K562 (cell line): ENCODE results near the gene HTT-AS. TPM values are rescaled to one million over a fixed set of nuclear protein-coding genes. Genes with fewer than 3 reads are reported as not detected.

Experiments
- ATAC-seq: fragments of 200-7000 bp; cut with Tn5 transposase; 3 replicates; pipeline ENCODE4 v1.9.1; 2020; ENCODE audit warnings: moderate library complexity
- BruUV-seq: library from RNA; stranded (reverse); fragments of 400-500 nt; replicated peaks from 2 replicates; lab custom pipeline; 2021; lab: Mats Ljungman, UMichigan
- CTCF ChIA-PET: fragments of 300-600 bp; formaldehyde crosslinking; extraction: SDS; loops from one replicate; lab custom pipeline; 2021; ENCODE audit warnings: low intra/inter-chr PET ratio; lab: Yijun Ruan, JAX
- POLR2A ChIA-PET: fragments of 300-600, 350-650 bp; sonication (Branson Sonifier 250); formaldehyde crosslinking; extraction: SDS; loops from one replicate; lab custom pipeline; 2021; ENCODE audit warnings: antibody characterized with exemption, inconsistent platforms; lab: Yijun Ruan, JAX
- DNase-seq, 4 experiments: peaks; one replicate each; pipeline versions ENCODE4 v3.0.0 to v3.0.0-alpha.2; 2011 to 2018; ENCODE audit warnings: low spot score in 3 of 4, mixed read lengths in 3 of 4; ENCODE audit errors: extremely low read depth in 1 of 4
- FAIRE-seq: peaks from 2 replicates; lab custom pipeline; 2011; peaks lifted over from hg19 to GRCh38; lab: Jason Lieb, UNC
- H2AFZ ChIP-seq: 2 replicates; pipeline ENCODE4 v1.6.0; 2011; ENCODE audit warnings: low read depth, low read length, control low read depth, inconsistent platforms
- H3K27ac ChIP-seq: fragments of 200-600 bp; 3 replicates; pipeline ENCODE4 v1.8.0; 2011; ENCODE audit warnings: low read depth, mild to moderate bottlenecking, control low read depth, inconsistent platforms, low read length, moderate library complexity, mixed read lengths; ENCODE audit errors: extremely low read depth
- H3K27me3 ChIP-seq, 2 experiments: fragments of 300-600 bp in 1 of 2; 2 replicates in 1 of 2; 3 replicates in 1 of 2; pipeline versions ENCODE4 v1.6.0 to v1.8.0; 2011; ENCODE audit warnings: inconsistent platforms in 2 of 2, low read length in 2 of 2, mild to moderate bottlenecking in 1 of 2, mixed read lengths in 1 of 2, moderate library complexity in 1 of 2; ENCODE audit not compliant: control insufficient read depth in 2 of 2, insufficient read depth in 2 of 2
- H3K36me3 ChIP-seq: fragments of 300-600 bp; 3 replicates; pipeline ENCODE4 v1.8.0; 2011; ENCODE audit warnings: mild to moderate bottlenecking, low read length, inconsistent platforms; ENCODE audit not compliant: control insufficient read depth, insufficient read depth
- H3K4me1 ChIP-seq, 2 experiments: fragments of 200-600 bp in 1 of 2; replicated peaks in 1 of 2; 2 replicates in 1 of 2; 3 replicates in 1 of 2; pipeline versions ENCODE4 v1.5.1 to v1.8.0; 2011; ENCODE audit warnings: inconsistent platforms in 2 of 2, low read length in 2 of 2, mild to moderate bottlenecking in 1 of 2, mixed read lengths in 1 of 2, moderate library complexity in 1 of 2; ENCODE audit not compliant: control insufficient read depth in 2 of 2, insufficient read depth in 2 of 2
- H3K4me2 ChIP-seq: 2 replicates; pipeline ENCODE4 v1.6.1; 2011; ENCODE audit warnings: low read length, control low read depth, inconsistent platforms, mixed read lengths; ENCODE audit not compliant: insufficient read depth
- H3K4me3 ChIP-seq: fragments of 200-600 bp; sonication (generic), shearing (Covaris generic); 2 replicates; pipeline ENCODE4 v1.5.1; 2016; ENCODE audit warnings: control low read depth, inconsistent platforms
- H3K79me2 ChIP-seq: fragments of 200-600 bp; 3 replicates; pipeline ENCODE4 v1.8.0; 2011; ENCODE audit warnings: low read length, inconsistent platforms; ENCODE audit not compliant: control insufficient read depth, insufficient read depth
- H3K9ac ChIP-seq, 2 experiments: 2 replicates each; pipeline versions ENCODE4 v1.6.0 to v1.6.1; 2011; ENCODE audit warnings: low read depth in 2 of 2, low read length in 2 of 2, control low read depth in 1 of 2, inconsistent platforms in 1 of 2, mild to moderate bottlenecking in 1 of 2, mixed read lengths in 1 of 2; ENCODE audit not compliant: insufficient read depth in 1 of 2
- H3K9me1 ChIP-seq: one replicate; pipeline ENCODE4 v1.6.0; 2011; ENCODE audit warnings: inconsistent platforms, mild to moderate bottlenecking, low read length, moderate library complexity; ENCODE audit not compliant: control insufficient read depth, insufficient read depth
- H3K9me3 ChIP-seq: replicated peaks from 2 replicates; pipeline ENCODE4 v1.5.1; 2011; ENCODE audit warnings: low read depth, low read length, inconsistent platforms; ENCODE audit not compliant: control insufficient read depth, insufficient read depth
- H4K20me1 ChIP-seq: replicated peaks from 2 replicates; pipeline ENCODE4 v1.6.1; 2011; ENCODE audit warnings: low read length, inconsistent platforms, mixed read lengths; ENCODE audit not compliant: control insufficient read depth, insufficient read depth
- KDM4B ChIP-seq, 2 experiments: fragments of 450-650 bp in 1 of 2; sonication (generic) in 1 of 2; IDR thresholded peaks; 2 replicates each; pipeline ENCODE4 v1.6.1; 2016 to 2017; ENCODE audit warnings: borderline replicate concordance in 2 of 2, antibody characterized with exemption in 1 of 2, low read depth in 1 of 2, mild to moderate bottlenecking in 1 of 2
- MAFG ChIP-seq: fragments of 450-650 bp; conservative IDR thresholded peaks from 2 replicates; pipeline ENCODE4 v1.6.1; 2016; ENCODE audit warnings: missing genetic modification characterization, missing compliant biosample characterization
- RBM25 ChIP-seq: fragments of 200-400 bp; formaldehyde crosslinking; IDR thresholded peaks from 2 replicates; pipeline ENCODE4 v1.6.1; 2018; ENCODE audit warnings: low read length, low read depth, moderate library complexity; ENCODE audit not compliant: severe bottlenecking
- ZNF699 ChIP-seq: fragments of 250-450 bp; sonication (Bioruptor Pico); IDR thresholded peaks from 2 replicates; pipeline ENCODE4 v1.8.0; 2021; ENCODE audit warnings: mild to moderate bottlenecking, moderate library complexity; ENCODE audit not compliant: insufficient replicate concordance
- WGBS: fragments of 100-300 bp; shearing (Covaris generic); methylation state at CpG from one replicate; pipeline ENCODE4 v1.1.6; 2016; ENCODE audit warnings: low coverage, mixed read lengths; ENCODE audit not compliant: insufficient coverage; ENCODE audit errors: missing lambda C conversion rate; 5-methylcytosine and 5-hydroxymethylcytosine counted together
- in situ Hi-C: fragments of 300-500 bp; cut with MboI; formaldehyde crosslinking; loops from 4 replicates; pipeline ENCODE4 v1.15.0; 2018; ENCODE audit warnings: inconsistent platforms, mixed read lengths
- intact Hi-C: fragments of 100-400 bp; cut with micrococcal nuclease; formaldehyde crosslinking; loops from 2 replicates; pipeline ENCODE4 v1.14.2; 2022
- polyA plus RNA-seq, 8 experiments: library from polyadenylated mRNA; depleted of rRNA in 4 of 8; stranded (reverse) in 5 of 8; unstranded in 3 of 8; fragments of >200 nt; fragmentation: Nextera tagmentation in 2 of 8; fragmentation: Illumina TruSeq in 1 of 8; extraction: Ambion mirVana in 2 of 8; extraction: Trizol in 1 of 8; gene quantifications; 2 replicates each; pipeline versions ENCODE4 v1.2.1 to v1.2.3, GENCODE V29; 2011 to 2014; ENCODE audit warnings: inconsistent platforms in 1 of 8, missing spikeins in 1 of 8
- total RNA-seq, 7 experiments: library from RNA; depleted of rRNA in 6 of 7; stranded (reverse); fragments of >200 nt in 6 of 7; fragmentation: Illumina TruSeq in 2 of 7; extraction: Trizol in 2 of 7; gene quantifications; 2 replicates each; pipeline versions ENCODE4 v1.2.1 to v1.2.3, GENCODE V29; 2011 to 2021; ENCODE audit warnings: low replicate concordance in 1 of 7
- TF ChIP-seq, protein P1 (sequence below): sonication (generic); formaldehyde crosslinking; IDR thresholded peaks from 2 replicates; pipeline ENCODE4 v1.5.0; 2020; ENCODE audit warnings: missing genetic modification reagents
- TF ChIP-seq, protein P2 (sequence below): fragments of 250-450 bp; sonication (Bioruptor Pico); IDR thresholded peaks from 2 replicates; pipeline ENCODE4 v1.5.0; 2021; ENCODE audit warnings: mild to moderate bottlenecking, borderline replicate concordance
- TF ChIP-seq, protein P3 (sequence below): fragments of 450-650 bp; IDR thresholded peaks from one replicate; pipeline ENCODE4 v1.6.1; 2018; ENCODE audit warnings: mild to moderate bottlenecking, moderate library complexity; ENCODE audit not compliant: partially characterized antibody

Gene HTT-AS
- total and polyA plus RNA-seq, 9 of the 15 experiments (the other 6 are each of a cell fraction or from before 2014, with no cell fraction given): not detected

DNA sequence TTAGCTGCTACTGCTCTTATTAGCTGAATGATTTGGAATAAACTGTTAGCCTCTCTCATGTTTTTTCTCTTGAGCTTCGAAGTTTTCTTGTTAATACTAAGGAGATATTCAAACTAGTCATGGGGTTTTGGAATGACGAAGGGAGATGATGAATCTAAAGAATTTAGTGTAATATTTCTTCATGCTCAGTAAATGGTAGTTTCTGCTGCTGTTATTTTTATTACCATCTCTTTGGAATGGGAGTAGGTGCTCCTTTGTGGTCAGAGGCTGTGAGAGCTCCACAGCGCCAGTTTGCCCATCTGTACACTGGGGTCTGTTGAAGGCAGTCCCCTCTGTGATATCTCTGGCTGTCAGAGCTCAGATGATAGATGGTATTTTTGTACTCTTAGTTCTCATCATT is 33.9 kb upstream of the HTT-AS start:
- BruUV-seq: no TSS peak
- in situ Hi-C loops (loop anchor here (5.0 kb wide), 1 partner anchor 334 kb away; the partner anchor contains the start of gene HGFAC), intact Hi-C loops (loop anchor here (10.0 kb wide), 1 partner anchor 217 kb away; no protein-coding TSS in a partner anchor)
- ATAC-seq: no peak
- Histone ChIP-seq H3K36me3 (peaks cover 52% of the 10 kb centered on the region), H4K20me1 (no peaks in the 10 kb centered on the region), H3K4me2 (no peak overlapping the region), H3K4me1 (no peaks in the 10 kb centered on the region; a peak in 1 of 5 replicates), H3K4me3 (no peak overlapping the region), H3K79me2 (no peaks in the 10 kb centered on the region), H3K9me1 (no peaks in the 10 kb centered on the region), H3K27ac (no peak overlapping the region), H2AFZ (no peak overlapping the region), H3K27me3 (no peaks in the 10 kb centered on the region), H3K9me3 (no peaks in the 10 kb centered on the region), H3K9ac (no peak overlapping the region)
- 86% methylated on average over 3 of the region's 3 CpGs for WGBS
- ChIA-PET POLR2A (interaction anchor here (1.0 kb wide), 1 partner anchor 335 kb away, joined by 4 read pairs; no protein-coding TSS in a partner anchor), CTCF (interaction anchor here (2.4 kb wide), 1 partner anchor 335 kb away, joined by 13 read pairs; no protein-coding TSS in a partner anchor)
- TF ChIP-seq, protein P1, sequence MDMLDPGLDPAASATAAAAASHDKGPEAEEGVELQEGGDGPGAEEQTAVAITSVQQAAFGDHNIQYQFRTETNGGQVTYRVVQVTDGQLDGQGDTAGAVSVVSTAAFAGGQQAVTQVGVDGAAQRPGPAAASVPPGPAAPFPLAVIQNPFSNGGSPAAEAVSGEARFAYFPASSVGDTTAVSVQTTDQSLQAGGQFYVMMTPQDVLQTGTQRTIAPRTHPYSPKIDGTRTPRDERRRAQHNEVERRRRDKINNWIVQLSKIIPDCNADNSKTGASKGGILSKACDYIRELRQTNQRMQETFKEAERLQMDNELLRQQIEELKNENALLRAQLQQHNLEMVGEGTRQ (CRISPR knock-in tag): no peak
- TF ChIP-seq, protein P2, sequence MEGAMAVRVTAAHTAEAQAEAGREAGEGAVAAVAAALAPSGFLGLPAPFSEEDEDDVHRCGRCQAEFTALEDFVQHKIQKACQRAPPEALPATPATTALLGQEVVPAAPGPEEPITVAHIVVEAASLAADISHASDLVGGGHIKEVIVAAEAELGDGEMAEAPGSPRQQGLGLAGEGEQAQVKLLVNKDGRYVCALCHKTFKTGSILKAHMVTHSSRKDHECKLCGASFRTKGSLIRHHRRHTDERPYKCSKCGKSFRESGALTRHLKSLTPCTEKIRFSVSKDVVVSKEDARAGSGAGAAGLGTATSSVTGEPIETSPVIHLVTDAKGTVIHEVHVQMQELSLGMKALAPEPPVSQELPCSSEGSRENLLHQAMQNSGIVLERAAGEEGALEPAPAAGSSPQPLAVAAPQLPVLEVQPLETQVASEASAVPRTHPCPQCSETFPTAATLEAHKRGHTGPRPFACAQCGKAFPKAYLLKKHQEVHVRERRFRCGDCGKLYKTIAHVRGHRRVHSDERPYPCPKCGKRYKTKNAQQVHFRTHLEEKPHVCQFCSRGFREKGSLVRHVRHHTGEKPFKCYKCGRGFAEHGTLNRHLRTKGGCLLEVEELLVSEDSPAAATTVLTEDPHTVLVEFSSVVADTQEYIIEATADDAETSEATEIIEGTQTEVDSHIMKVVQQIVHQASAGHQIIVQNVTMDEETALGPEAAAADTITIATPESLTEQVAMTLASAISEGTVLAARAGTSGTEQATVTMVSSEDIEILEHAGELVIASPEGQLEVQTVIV (CRISPR knock-in tag): no peak
- TF ChIP-seq RBM25 (no peak), KDM4B (IDR thresholded peaks at IDR 0.05; ENCODE audit: borderline replicate concordance in 2 of 2, low read depth in 1 of 2) (no peak), MAFG (tag) (no peak), ZNF699 (CRISPR knock-in tag) (no peak)
- TF ChIP-seq, protein P3, sequence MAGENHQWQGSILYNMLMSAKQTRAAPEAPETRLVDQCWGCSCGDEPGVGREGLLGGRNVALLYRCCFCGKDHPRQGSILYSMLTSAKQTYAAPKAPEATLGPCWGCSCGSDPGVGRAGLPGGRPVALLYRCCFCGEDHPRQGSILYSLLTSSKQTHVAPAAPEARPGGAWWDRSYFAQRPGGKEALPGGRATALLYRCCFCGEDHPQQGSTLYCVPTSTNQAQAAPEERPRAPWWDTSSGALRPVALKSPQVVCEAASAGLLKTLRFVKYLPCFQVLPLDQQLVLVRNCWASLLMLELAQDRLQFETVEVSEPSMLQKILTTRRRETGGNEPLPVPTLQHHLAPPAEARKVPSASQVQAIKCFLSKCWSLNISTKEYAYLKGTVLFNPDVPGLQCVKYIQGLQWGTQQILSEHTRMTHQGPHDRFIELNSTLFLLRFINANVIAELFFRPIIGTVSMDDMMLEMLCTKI: no peak
- FAIRE-seq: no peak
- no peak for DNase-seq
